Progenitor cell of endocrine pancreas (in vitro differentiated cells): Measurements from ENCODE around the gene PTPN9. TPM values are rescaled to one million over a fixed set of nuclear protein-coding genes. Genes with fewer than 3 reads are reported as not detected.
"Not testable (repeated sequence)": the region's sequence is repeated elsewhere in the genome, so short reads cannot be mapped to it uniquely, and the experiment has no call there.

Source experiments
- DNase-seq: peaks from one replicate; pipeline ENCODE4 v3.0.0; 2021; ENCODE audit warnings: low spot score; ENCODE audit not compliant: unreplicated experiment
- H3K27ac Mint-ChIP-seq: 2 replicates; pipeline ENCODE4 v1.8.0; 2021; ENCODE audit warnings: mild to moderate bottlenecking, moderate library complexity, mixed read lengths
- H3K27me3 Mint-ChIP-seq: 2 replicates; pipeline ENCODE4 v1.8.0; 2021; ENCODE audit warnings: mixed read lengths
- H3K36me3 Mint-ChIP-seq: 2 replicates; pipeline ENCODE4 v1.8.0; 2022; ENCODE audit warnings: mixed read lengths; ENCODE audit not compliant: insufficient read depth
- H3K4me1 Mint-ChIP-seq: 2 replicates; pipeline ENCODE4 v1.8.0; 2021; ENCODE audit warnings: low read depth, mixed read lengths
- H3K4me3 Mint-ChIP-seq: 2 replicates; pipeline ENCODE4 v1.8.0; 2021; ENCODE audit warnings: low read depth, mild to moderate bottlenecking, moderate library complexity, mixed read lengths
- H3K9me3 Mint-ChIP-seq: 2 replicates; pipeline ENCODE4 v1.8.0; 2021; ENCODE audit warnings: low read depth, mixed read lengths
- CTCF ChIP-seq: fragments of 200-600 bp; sonication (generic); IDR thresholded peaks from one replicate; pipeline ENCODE4 v1.5.0; 2021; ENCODE audit warnings: antibody characterized with exemption, mild to moderate bottlenecking; ENCODE audit not compliant: unreplicated experiment
- total RNA-seq: library from RNA; stranded (reverse); gene quantifications from 2 replicates; pipeline ENCODE4 v1.2.1, GENCODE V29; 2021

PTPN9 gene
- total RNA-seq, 1 donor from 2014 or later, result 37.1 TPM

GRCh38 chr15:75565062-75565970 is 13.8 kb downstream of the PTPN9 start:
- Mint-ChIP-seq H3K4me1 (peaks cover 6% of the 10 kb centered on the region), H3K36me3 (peaks cover 9% of the 10 kb centered on the region), H3K9me3 (no peaks in the 10 kb centered on the region), H3K27ac (no peak overlapping the region), H3K27me3 (no peaks in the 10 kb centered on the region), H3K4me3 (no peak overlapping the region)
- no peak for DNase-seq
- no peak for TF ChIP-seq CTCF

- H3K36me3 Mint-ChIP-seq, result peaks cover 12% of the 10 kb centered on the region
- H3K9me3 Mint-ChIP-seq, result no peaks in the 10 kb centered on the region
- no peak for DNase-seq
- no peak overlapping the region for H3K4me3 Mint-ChIP-seq
- no peak overlapping the region for H3K27ac Mint-ChIP-seq
- no peaks in the 10 kb centered on the region for H3K27me3 Mint-ChIP-seq
- TF ChIP-seq CTCF, result no peak
- H3K4me1 Mint-ChIP-seq, result peaks cover 6% of the 10 kb centered on the region
These were observed 17.2 kb downstream of the PTPN9 start for GRCh38 chr15:75561888-75562287.

- H3K4me1 Mint-ChIP-seq, DNase-seq, H3K4me3 Mint-ChIP-seq, H3K9me3 Mint-ChIP-seq, H3K27me3 Mint-ChIP-seq: not testable (repeated sequence)
- Mint-ChIP-seq H3K27ac (peak overlapping the region; percentile 24), H3K36me3 (peaks cover 13% of the 10 kb centered on the region)
These were observed 19.8 kb downstream of the PTPN9 start for GRCh38 chr15:75559360-75559759.

- H3K36me3 Mint-ChIP-seq, result peaks cover 13% of the 10 kb centered on the region
- not testable (repeated sequence) for H3K4me3 Mint-ChIP-seq, H3K27ac Mint-ChIP-seq, DNase-seq, H3K27me3 Mint-ChIP-seq, H3K4me1 Mint-ChIP-seq, H3K9me3 Mint-ChIP-seq
These were observed 20.2 kb downstream of the PTPN9 start for GRCh38 chr15:75558955-75559354.

GRCh38 chr15:75554717-75555116 is 24.4 kb downstream of the PTPN9 start:
- TF ChIP-seq CTCF, result no peak
- peaks cover 5% of the 10 kb centered on the region for H3K36me3 Mint-ChIP-seq
- no peaks in the 10 kb centered on the region for H3K27me3 Mint-ChIP-seq
- H3K9me3 Mint-ChIP-seq, result no peaks in the 10 kb centered on the region
- no peak overlapping the region for H3K4me3 Mint-ChIP-seq
- H3K27ac Mint-ChIP-seq, result no peak overlapping the region
- peaks cover 4% of the 10 kb centered on the region for H3K4me1 Mint-ChIP-seq
- DNase-seq, result no peak

DNA sequence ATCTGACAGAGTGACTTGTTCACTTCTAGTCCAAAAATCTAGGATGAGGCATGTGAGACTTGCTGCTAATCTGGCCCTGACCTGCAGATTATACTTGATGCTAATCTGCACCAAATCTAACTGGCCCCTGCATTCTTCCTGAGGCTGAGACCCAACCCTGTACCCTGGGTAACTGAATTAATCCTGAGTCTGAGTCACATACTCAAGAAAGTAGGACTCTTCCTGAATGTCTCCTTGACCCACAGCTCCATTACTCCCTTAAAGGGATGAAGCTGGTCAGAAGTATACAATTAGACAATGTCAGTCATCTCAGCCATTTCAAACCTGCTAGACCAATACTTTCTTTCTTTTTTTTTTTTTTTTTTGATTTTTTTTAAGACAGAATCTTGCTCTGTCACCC is 25.5 kb downstream of the PTPN9 start:
- Mint-ChIP-seq H3K4me1 (peaks cover 4% of the 10 kb centered on the region), H3K27me3 (no peaks in the 10 kb centered on the region), H3K36me3 (peaks cover 3% of the 10 kb centered on the region), H3K9me3 (no peaks in the 10 kb centered on the region), H3K4me3 (no peak overlapping the region), H3K27ac (no peak overlapping the region)
- no peak for DNase-seq
- no peak for TF ChIP-seq CTCF
